Calu3 (cell line): ENCODE results near the gene MOB3A. TPM values are rescaled to one million over a fixed set of nuclear protein-coding genes. Genes with fewer than 3 reads are reported as not detected.

ENCODE experiments used
- BruUV-seq: library from RNA; stranded (reverse); fragments of 400-500 nt; replicated peaks from 2 replicates; lab custom pipeline; 2021; lab: Mats Ljungman, UMichigan
- CTCF ChIA-PET: fragments of 300-600 bp; sonication (Branson Sonifier 250); formaldehyde crosslinking; loops from one replicate; lab custom pipeline; 2022; ENCODE audit warnings: antibody characterized with exemption; lab: Charles Lee
- DNase-seq: peaks from one replicate; pipeline ENCODE4 v3.0.0; 2022
- H3K27ac Mint-ChIP-seq: one replicate; pipeline ENCODE4 v1.8.0; 2022; ENCODE audit warnings: mixed read lengths; ENCODE audit not compliant: unreplicated experiment
- H3K27me3 Mint-ChIP-seq: one replicate; pipeline ENCODE4 v1.8.0; 2022; ENCODE audit warnings: mixed read lengths; ENCODE audit not compliant: unreplicated experiment
- H3K36me3 Mint-ChIP-seq: one replicate; pipeline ENCODE4 v1.8.0; 2022; ENCODE audit warnings: mild to moderate bottlenecking, moderate library complexity, mixed read lengths; ENCODE audit not compliant: insufficient read depth, unreplicated experiment
- H3K4me1 Mint-ChIP-seq: one replicate; pipeline ENCODE4 v1.8.0; 2022; ENCODE audit warnings: mild to moderate bottlenecking, low read depth, mixed read lengths; ENCODE audit not compliant: unreplicated experiment
- H3K4me3 Mint-ChIP-seq: one replicate; pipeline ENCODE4 v1.8.0; 2022; ENCODE audit warnings: mild to moderate bottlenecking, low read depth, moderate library complexity, mixed read lengths; ENCODE audit not compliant: unreplicated experiment
- H3K9me3 Mint-ChIP-seq: one replicate; pipeline ENCODE4 v1.8.0; 2022; ENCODE audit warnings: low read depth, mixed read lengths; ENCODE audit not compliant: unreplicated experiment
- intact Hi-C: fragments of 100-400 bp; cut with micrococcal nuclease; formaldehyde crosslinking; loops from one replicate; pipeline ENCODE4 v1.10.0; 2022; ENCODE audit not compliant: unreplicated experiment
- total RNA-seq: library from RNA; stranded (reverse); gene quantifications from 2 replicates; pipeline ENCODE4 v1.2.3, GENCODE V29; 2022
- TF ChIP-seq, protein P1 (sequence below): fragments of 200-600 bp; IDR thresholded peaks from one replicate; pipeline ENCODE4 v1.8.0; 2022; ENCODE audit warnings: antibody characterized with exemption; ENCODE audit not compliant: unreplicated experiment

The MOB3A gene
- total RNA-seq, 1 experiment from 2014 or later = 15.8 TPM

DNA sequence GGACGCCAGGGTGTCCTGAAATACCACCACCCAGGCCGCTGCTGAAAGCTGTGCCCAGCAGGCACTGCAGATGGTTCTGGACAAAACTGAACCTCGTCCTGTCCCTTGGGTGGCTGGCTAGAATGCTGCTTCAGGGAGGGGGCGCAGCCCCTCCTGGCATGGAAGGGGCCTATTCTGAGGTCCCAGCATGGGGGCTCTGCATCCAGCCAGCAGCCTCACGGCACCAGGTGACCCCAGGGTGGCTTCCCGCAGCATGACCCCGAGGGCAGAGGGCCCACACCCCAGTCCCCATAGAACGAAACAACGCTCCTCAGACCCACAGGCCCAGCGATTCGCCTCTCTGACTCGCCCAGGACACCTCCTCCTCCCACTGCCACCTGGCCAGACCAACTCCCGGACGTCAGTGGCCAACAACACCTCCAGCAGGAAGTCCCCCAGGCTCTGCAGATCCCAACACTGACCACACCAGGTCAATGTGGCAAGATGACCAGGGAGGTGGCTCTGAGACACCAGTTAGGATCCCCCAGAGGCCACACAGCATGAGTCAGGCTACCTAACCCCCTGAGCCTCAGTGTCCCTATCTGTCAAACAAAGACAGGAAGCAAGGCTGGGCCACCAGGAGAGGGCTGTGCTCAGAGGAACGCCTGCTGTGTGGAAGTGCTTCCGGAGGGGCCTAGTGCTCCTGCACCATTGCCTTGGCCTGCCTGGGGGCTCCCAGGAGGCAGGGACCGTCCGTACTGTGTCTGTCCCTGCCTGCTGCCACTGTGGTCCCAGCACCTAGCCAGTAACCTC lies 51.2 kb downstream of the MOB3A start:
- Mint-ChIP-seq H3K36me3 (peaks cover 54% of the 10 kb centered on the region), H3K27ac (no peak overlapping the region), H3K4me1 (no peaks in the 10 kb centered on the region), H3K9me3 (no peaks in the 10 kb centered on the region), H3K4me3 (no peak overlapping the region), H3K27me3 (no peaks in the 10 kb centered on the region)
- no peak for DNase-seq
- CTCF ChIA-PET = no interaction called here
- intact Hi-C loops = no loop called here
- TF ChIP-seq, protein P1, sequence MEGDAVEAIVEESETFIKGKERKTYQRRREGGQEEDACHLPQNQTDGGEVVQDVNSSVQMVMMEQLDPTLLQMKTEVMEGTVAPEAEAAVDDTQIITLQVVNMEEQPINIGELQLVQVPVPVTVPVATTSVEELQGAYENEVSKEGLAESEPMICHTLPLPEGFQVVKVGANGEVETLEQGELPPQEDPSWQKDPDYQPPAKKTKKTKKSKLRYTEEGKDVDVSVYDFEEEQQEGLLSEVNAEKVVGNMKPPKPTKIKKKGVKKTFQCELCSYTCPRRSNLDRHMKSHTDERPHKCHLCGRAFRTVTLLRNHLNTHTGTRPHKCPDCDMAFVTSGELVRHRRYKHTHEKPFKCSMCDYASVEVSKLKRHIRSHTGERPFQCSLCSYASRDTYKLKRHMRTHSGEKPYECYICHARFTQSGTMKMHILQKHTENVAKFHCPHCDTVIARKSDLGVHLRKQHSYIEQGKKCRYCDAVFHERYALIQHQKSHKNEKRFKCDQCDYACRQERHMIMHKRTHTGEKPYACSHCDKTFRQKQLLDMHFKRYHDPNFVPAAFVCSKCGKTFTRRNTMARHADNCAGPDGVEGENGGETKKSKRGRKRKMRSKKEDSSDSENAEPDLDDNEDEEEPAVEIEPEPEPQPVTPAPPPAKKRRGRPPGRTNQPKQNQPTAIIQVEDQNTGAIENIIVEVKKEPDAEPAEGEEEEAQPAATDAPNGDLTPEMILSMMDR = no peak
- BruUV-seq = no TSS peak

DNA sequence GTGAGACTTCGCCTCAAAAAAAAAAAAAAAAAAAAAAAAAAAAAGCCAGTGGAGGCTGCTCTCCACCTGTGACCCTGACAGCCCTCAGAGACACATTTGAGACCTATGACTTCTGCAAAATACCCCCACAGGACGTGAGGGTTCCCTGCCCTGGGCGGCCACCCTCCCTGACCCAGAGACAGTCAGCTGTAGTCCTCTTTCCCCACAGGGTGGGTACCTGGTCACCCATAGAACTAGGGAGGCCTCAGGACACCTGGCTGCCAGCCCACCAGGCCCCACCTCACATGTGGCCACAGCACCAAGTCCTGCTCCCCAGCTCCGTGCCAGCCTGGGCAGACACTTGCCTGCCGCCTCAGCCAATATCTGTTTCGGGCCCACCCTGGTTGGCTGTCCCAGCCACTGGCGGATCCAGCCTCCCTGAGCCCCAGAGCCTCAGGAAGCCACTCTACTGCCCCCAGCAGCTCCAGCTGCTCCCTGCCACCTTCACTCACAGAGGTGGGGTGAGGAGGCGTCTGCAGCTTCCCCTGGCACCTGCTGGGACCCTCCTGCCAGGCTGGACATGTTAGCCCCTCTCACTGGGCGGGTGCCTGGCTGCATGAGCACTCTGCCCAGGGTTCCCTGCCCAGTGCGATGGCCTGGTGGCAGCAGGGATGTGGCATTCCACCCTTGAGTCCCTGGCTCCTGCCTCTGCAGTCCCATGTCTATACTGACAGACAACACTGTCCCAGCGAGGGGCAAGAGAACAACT lies 52.0 kb downstream of the MOB3A start:
- intact Hi-C loops = no loop called here
- no peaks in the 10 kb centered on the region for H3K9me3 Mint-ChIP-seq
- no peak overlapping the region for H3K27ac Mint-ChIP-seq
- H3K4me1 Mint-ChIP-seq = no peaks in the 10 kb centered on the region
- no TSS peak for BruUV-seq
- no peaks in the 10 kb centered on the region for H3K27me3 Mint-ChIP-seq
- no peak overlapping the region for H3K4me3 Mint-ChIP-seq
- CTCF ChIA-PET = no interaction called here
- H3K36me3 Mint-ChIP-seq = peaks cover 52% of the 10 kb centered on the region
- no peak for DNase-seq
- TF ChIP-seq, protein P1 = no peak

DNA sequence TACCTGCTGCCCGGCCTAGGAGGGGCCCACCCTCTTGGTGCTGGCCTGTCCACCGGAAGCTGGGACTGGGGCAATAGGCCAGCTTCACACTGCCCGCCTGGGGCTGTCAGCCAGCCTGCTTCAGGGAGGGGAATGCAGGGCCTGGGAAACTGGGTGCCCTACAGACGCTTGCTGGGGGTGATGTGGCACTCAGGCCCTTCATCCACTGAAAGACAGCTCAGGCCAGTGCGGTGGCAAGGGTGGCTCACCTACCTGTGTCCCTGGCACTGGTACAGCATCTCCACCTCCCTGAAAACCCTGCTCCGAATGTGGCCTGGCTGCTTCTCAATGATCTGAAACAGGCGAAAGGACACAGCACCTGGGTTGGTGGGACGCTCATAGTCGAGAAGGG lies 52.9 kb downstream of the MOB3A start:
- no peaks in the 10 kb centered on the region for H3K4me1 Mint-ChIP-seq
- H3K9me3 Mint-ChIP-seq = no peaks in the 10 kb centered on the region
- no peak overlapping the region for H3K4me3 Mint-ChIP-seq
- no peak overlapping the region for H3K27ac Mint-ChIP-seq
- no peak for DNase-seq
- H3K27me3 Mint-ChIP-seq = no peaks in the 10 kb centered on the region
- intact Hi-C loops = no loop called here
- TF ChIP-seq, protein P1 = no peak
- CTCF ChIA-PET = no interaction called here
- H3K36me3 Mint-ChIP-seq = peaks cover 52% of the 10 kb centered on the region
- BruUV-seq = no TSS peak

DNA sequence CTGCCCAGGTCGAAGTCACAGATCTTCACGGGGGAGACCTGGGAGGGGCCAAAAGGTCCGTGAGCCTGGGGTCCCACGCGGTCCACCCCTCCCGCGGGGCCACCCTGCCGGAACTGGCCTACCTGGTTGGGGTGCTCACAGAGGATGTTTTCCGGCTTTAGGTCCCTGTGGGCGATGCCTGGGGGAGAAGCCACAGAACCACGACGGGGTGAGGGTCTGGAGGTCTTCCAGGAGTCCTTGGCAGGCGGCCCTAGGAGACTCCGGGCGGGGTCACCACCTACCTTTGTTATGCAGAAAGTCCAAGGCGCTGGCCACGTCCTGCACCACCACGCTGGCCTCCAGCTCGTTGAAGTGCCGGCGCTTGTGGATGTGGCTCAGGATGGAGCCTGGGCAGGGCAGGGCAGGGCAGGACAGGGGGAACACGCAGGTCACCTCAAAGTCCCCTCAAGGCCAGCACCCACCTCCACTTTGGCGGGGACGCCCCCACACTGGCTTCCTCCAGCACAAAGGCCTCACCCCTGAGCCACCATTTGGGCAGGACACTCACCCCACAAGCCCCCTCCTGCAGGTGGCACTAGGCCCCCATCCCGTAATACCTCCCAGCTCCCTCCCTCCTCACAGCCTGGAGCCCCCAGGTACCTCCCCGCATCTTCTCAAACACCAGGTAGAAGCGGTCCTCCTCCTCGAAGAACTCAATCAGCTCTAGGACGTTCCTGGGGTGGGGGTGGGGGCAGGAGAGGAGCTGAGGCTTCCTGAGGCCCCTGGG lies 53.5 kb downstream of the MOB3A start:
- Mint-ChIP-seq H3K27me3 (no peaks in the 10 kb centered on the region), H3K36me3 (peaks cover 53% of the 10 kb centered on the region), H3K27ac (no peak overlapping the region), H3K4me3 (no peak overlapping the region), H3K9me3 (no peaks in the 10 kb centered on the region), H3K4me1 (no peaks in the 10 kb centered on the region)
- intact Hi-C loops = no loop called here
- no peak for DNase-seq
- CTCF ChIA-PET = no interaction called here
- TF ChIP-seq, protein P1 = no peak
- BruUV-seq = no TSS peak
